ENCODE results near the gene MATN3. TPM values are rescaled to one million over a fixed set of nuclear protein-coding genes. Genes with fewer than 3 reads are reported as not detected.

The MATN3 gene
- total and polyA plus RNA-seq, 2 of the 13 experiments (the other 11 are each of a cell fraction or from before 2014, with no cell fraction given), result 36.1 to 208 TPM

- TF ChIP-seq FOXP4 (CRISPR knock-in tag; IDR thresholded peaks at IDR 0.05) (0 out of 2 replicates have a peak, but pooled peaks have one; percentile 2), KAT8 (CRISPR knock-in tag; IDR thresholded peaks at IDR 0.05) (peak; percentile 50; the same call in 1 of the 2 replicates), PHF8 (CRISPR knock-in tag; IDR thresholded peaks at IDR 0.05) (peak; percentile 69), ZSCAN9 (CRISPR knock-in tag; IDR thresholded peaks at IDR 0.05; ENCODE audit: borderline replicate concordance) (0 out of 2 replicates have a peak, but pooled peaks have one; percentile 18), ZNF770 (CRISPR knock-in tag; IDR thresholded peaks at IDR 0.05) (peak; percentile 66; the same call in 1 of the 2 replicates), GFI1 (CRISPR knock-in tag; IDR thresholded peaks at IDR 0.05; ENCODE audit: borderline replicate concordance) (peak; percentile 40; the same call in 1 of the 2 replicates), RARG (CRISPR knock-in tag; IDR thresholded peaks at IDR 0.05; ENCODE audit: low read depth) (no peak), EEA1 (CRISPR knock-in tag; IDR thresholded peaks at IDR 0.05; ENCODE audit: borderline replicate concordance) (peak; percentile 47; the same call in 1 of the 2 replicates), ZNF775 (CRISPR knock-in tag; IDR thresholded peaks at IDR 0.05; ENCODE audit: borderline replicate concordance) (no peak), POLR2G (IDR thresholded peaks at IDR 0.05; ENCODE audit: low read depth, low read length) (peak; percentile 52; the same call in 1 of the 2 replicates)
- TF ChIP-seq, protein P1, sequence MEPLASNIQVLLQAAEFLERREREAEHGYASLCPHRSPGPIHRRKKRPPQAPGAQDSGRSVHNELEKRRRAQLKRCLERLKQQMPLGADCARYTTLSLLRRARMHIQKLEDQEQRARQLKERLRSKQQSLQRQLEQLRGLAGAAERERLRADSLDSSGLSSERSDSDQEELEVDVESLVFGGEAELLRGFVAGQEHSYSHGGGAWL (CRISPR knock-in tag; IDR thresholded peaks at IDR 0.05), result peak; percentile 50; the same call in 1 of the 2 replicates
- TF ChIP-seq, protein P2, sequence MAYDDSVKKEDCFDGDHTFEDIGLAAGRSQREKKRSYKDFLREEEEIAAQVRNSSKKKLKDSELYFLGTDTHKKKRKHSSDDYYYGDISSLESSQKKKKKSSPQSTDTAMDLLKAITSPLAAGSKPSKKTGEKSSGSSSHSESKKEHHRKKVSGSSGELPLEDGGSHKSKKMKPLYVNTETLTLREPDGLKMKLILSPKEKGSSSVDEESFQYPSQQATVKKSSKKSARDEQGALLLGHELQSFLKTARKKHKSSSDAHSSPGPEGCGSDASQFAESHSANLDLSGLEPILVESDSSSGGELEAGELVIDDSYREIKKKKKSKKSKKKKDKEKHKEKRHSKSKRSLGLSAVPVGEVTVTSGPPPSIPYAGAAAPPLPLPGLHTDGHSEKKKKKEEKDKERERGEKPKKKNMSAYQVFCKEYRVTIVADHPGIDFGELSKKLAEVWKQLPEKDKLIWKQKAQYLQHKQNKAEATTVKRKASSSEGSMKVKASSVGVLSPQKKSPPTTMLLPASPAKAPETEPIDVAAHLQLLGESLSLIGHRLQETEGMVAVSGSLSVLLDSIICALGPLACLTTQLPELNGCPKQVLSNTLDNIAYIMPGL (CRISPR knock-in tag; IDR thresholded peaks at IDR 0.05; ENCODE audit: borderline replicate concordance in 1 of 2, low read depth in 1 of 2), result peak; percentile 11 to 30; a peak in 2 of 4 replicates
- TF ChIP-seq, protein P3, sequence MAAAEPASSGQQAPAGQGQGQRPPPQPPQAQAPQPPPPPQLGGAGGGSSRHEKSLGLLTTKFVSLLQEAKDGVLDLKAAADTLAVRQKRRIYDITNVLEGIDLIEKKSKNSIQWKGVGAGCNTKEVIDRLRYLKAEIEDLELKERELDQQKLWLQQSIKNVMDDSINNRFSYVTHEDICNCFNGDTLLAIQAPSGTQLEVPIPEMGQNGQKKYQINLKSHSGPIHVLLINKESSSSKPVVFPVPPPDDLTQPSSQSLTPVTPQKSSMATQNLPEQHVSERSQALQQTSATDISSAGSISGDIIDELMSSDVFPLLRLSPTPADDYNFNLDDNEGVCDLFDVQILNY (CRISPR knock-in tag; conservative IDR thresholded peaks at IDR 0.05), result peak; percentile 67
- TF ChIP-seq, protein P4, sequence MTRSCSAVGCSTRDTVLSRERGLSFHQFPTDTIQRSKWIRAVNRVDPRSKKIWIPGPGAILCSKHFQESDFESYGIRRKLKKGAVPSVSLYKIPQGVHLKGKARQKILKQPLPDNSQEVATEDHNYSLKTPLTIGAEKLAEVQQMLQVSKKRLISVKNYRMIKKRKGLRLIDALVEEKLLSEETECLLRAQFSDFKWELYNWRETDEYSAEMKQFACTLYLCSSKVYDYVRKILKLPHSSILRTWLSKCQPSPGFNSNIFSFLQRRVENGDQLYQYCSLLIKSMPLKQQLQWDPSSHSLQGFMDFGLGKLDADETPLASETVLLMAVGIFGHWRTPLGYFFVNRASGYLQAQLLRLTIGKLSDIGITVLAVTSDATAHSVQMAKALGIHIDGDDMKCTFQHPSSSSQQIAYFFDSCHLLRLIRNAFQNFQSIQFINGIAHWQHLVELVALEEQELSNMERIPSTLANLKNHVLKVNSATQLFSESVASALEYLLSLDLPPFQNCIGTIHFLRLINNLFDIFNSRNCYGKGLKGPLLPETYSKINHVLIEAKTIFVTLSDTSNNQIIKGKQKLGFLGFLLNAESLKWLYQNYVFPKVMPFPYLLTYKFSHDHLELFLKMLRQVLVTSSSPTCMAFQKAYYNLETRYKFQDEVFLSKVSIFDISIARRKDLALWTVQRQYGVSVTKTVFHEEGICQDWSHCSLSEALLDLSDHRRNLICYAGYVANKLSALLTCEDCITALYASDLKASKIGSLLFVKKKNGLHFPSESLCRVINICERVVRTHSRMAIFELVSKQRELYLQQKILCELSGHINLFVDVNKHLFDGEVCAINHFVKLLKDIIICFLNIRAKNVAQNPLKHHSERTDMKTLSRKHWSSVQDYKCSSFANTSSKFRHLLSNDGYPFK (CRISPR knock-in tag; IDR thresholded peaks at IDR 0.05; ENCODE audit: borderline replicate concordance), result 0 out of 2 replicates have a peak, but pooled peaks have one; percentile 31
- TF ChIP-seq, protein P5, sequence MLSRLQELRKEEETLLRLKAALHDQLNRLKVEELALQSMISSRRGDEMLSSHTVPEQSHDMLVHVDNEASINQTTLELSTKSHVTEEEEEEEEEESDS (CRISPR knock-in tag; IDR thresholded peaks at IDR 0.05; ENCODE audit: borderline replicate concordance), result peak; percentile 31; the same call in 1 of the 2 replicates
Measured at GRCh38 chr2:20012282-20013125, at the start of gene MATN3 (continued).

All from HepG2 (cell line).